Mammary epithelial cell (primary cell): ENCODE results near the gene ARPIN.

Experiments
- EZH2 ChIP-seq: IDR thresholded peaks from 2 replicates; pipeline ENCODE4 v1.6.1; 2012; ENCODE audit warnings: low read length, inconsistent platforms, borderline replicate concordance
- TF ChIP-seq, protein P1 (sequence below), 2 donors: IDR thresholded peaks in 1 of 2; conservative IDR thresholded peaks in 1 of 2; 2 replicates each; pipeline ENCODE4 v1.5.1; 2011 to 2012; ENCODE audit warnings: inconsistent platforms in 2 of 2, low read length in 2 of 2, mild to moderate bottlenecking in 2 of 2, control low read depth in 1 of 2, low read depth in 1 of 2; ENCODE audit not compliant: insufficient read depth in 1 of 2; ENCODE audit errors: extremely low read depth in 1 of 2

DNA sequence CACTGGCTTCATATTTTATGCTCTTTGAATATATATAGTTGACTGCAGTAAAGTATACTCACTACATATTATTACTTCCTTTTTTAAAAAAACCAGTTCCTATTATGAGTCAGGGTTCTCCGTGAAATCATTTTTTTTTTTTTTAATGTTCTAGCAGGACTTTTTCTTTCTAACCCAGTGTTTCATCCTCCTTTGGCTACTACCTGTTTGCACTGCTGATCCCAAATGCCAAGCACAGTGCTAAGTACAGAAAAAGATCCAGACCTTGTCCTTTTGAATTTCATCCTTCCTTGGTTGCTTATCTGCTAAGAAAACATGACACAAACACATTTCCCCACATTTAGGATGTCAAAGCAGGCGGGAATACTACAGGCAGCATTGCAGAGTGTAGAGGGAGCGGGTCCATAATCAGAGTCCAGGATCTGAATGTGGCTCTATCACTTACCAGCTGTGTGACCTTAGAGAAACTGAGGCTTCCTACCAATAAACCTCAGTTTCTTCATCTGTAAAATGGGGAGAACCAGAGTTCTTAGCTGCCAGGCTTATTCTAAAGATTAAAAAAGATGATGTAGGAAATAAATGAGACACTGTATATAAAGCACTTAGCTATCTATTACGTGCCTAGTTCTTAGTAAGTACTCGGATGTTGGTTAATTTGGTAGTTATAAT lies 60.9 kb downstream of the ARPIN start:
- TF ChIP-seq, protein P1, sequence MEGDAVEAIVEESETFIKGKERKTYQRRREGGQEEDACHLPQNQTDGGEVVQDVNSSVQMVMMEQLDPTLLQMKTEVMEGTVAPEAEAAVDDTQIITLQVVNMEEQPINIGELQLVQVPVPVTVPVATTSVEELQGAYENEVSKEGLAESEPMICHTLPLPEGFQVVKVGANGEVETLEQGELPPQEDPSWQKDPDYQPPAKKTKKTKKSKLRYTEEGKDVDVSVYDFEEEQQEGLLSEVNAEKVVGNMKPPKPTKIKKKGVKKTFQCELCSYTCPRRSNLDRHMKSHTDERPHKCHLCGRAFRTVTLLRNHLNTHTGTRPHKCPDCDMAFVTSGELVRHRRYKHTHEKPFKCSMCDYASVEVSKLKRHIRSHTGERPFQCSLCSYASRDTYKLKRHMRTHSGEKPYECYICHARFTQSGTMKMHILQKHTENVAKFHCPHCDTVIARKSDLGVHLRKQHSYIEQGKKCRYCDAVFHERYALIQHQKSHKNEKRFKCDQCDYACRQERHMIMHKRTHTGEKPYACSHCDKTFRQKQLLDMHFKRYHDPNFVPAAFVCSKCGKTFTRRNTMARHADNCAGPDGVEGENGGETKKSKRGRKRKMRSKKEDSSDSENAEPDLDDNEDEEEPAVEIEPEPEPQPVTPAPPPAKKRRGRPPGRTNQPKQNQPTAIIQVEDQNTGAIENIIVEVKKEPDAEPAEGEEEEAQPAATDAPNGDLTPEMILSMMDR (conservative IDR thresholded peaks at IDR 0.05 in 1 of 2, IDR thresholded peaks at IDR 0.05 in 1 of 2; ENCODE audit: extremely low read depth in 1 of 2, insufficient read depth in 1 of 2, low read depth in 1 of 2, low read length in 2 of 2) = no peak
- no peak for TF ChIP-seq EZH2
